Left renal pelvis (tissue), 4 donors: ENCODE measurements around the gene SYNM. TPM values are rescaled to one million over a fixed set of nuclear protein-coding genes. Genes with fewer than 3 reads are reported as not detected.

ENCODE experiments used
- polyA plus RNA-seq, 4 donors: library from polyadenylated mRNA; unstranded; fragments of 120-200 nt; gene quantifications; one replicate each; pipeline ENCODE4 v1.2.1, GENCODE V29; 2013; ENCODE audit not compliant: insufficient read length in 4 of 4

The SYNM gene
- polyA plus RNA-seq, 4 donors, result 1.8 to 3.1 (median 2.1) TPM

Other genes with a start within 250 kb of the SYNM start
- gene PGPEP1L, start 97.3 kb upstream of the SYNM start, polyA plus RNA-seq, result under 1 TPM in 2 of 4 donors, not detected in 2; 0.24 to 0.66 TPM
- gene TTC23, start 144.5 kb downstream of the SYNM start, polyA plus RNA-seq, result 10 to 100 TPM; 28.5 to 34.9 (median 32.0) TPM
- 10 to 100 TPM; 24.1 to 36.5 (median 33.4) TPM for gene LRRC28, start 146.4 kb downstream of the SYNM start, polyA plus RNA-seq